Measurements from ENCODE around the gene E2F4. TPM values are rescaled to one million over a fixed set of nuclear protein-coding genes. Genes with fewer than 3 reads are reported as not detected.

Gene E2F4
- total RNA-seq, 3 donors from 2014 or later, result 70.5 to 77.4 (median 72.9) TPM

- Histone ChIP-seq H3K4me3 (no peak overlapping the region), H3K4me1 (ENCODE audit: low read depth) (peaks cover 10% of the 10 kb centered on the region), H3K9me3 (no peaks in the 10 kb centered on the region), H3K36me3 (ENCODE audit: low read depth) (peaks cover 13% of the 10 kb centered on the region)
- TF ChIP-seq CTCF (IDR thresholded peaks at IDR 0.05), result no peak
- intact Hi-C loops (cut with DNase I, micrococcal nuclease), result no loop called here
- ATAC-seq, result no peak
- DNase-seq, result no peak
Measured at GRCh38 chr16:67147437-67148140, 44.4 kb upstream of the E2F4 start.

- Histone ChIP-seq H3K36me3 (ENCODE audit: low read depth) (peaks cover 13% of the 10 kb centered on the region), H3K4me1 (ENCODE audit: low read depth) (peaks cover 10% of the 10 kb centered on the region), H3K9me3 (no peaks in the 10 kb centered on the region), H3K4me3 (no peak overlapping the region)
- no peak for TF ChIP-seq CTCF (IDR thresholded peaks at IDR 0.05)
- intact Hi-C loops (cut with DNase I, micrococcal nuclease), result no loop called here
- ATAC-seq (no peak), DNase-seq (no peak)
Measured at GRCh38 chr16:67148221-67148620, 43.7 kb upstream of the E2F4 start.

- peaks cover 13% of the 10 kb centered on the region for H3K36me3 ChIP-seq (ENCODE audit: low read depth)
- intact Hi-C loops (cut with DNase I, micrococcal nuclease), result no loop called here
Measured at GRCh38 chr16:67148656-67149275, 43.2 kb upstream of the E2F4 start.

GRCh38 chr16:67149276-67150046 lies 42.5 kb upstream of the E2F4 start:
- intact Hi-C loops (cut with DNase I, micrococcal nuclease), result loop anchor here in 1 of 2 donors (10.0 kb wide), 1 partner anchor 195 kb away; no protein-coding TSS in a partner anchor
- Histone ChIP-seq H3K36me3 (ENCODE audit: low read depth) (peaks cover 13% of the 10 kb centered on the region), H3K4me1 (ENCODE audit: low read depth) (peaks cover 12% of the 10 kb centered on the region), H3K9me3 (no peaks in the 10 kb centered on the region), H3K4me3 (no peak overlapping the region)
- ATAC-seq (no peak), DNase-seq (no peak)
- no peak for TF ChIP-seq CTCF (IDR thresholded peaks at IDR 0.05)

More at GRCh38 chr16:67148656-67149275, 43.2 kb upstream of the E2F4 start:
- Histone ChIP-seq H3K4me1 (ENCODE audit: low read depth) (peaks cover 10% of the 10 kb centered on the region), H3K4me3 (no peak overlapping the region), H3K9me3 (no peaks in the 10 kb centered on the region)
- DNase-seq (no peak), ATAC-seq (no peak)
- no peak for TF ChIP-seq CTCF (IDR thresholded peaks at IDR 0.05)

- TF ChIP-seq CTCF (IDR thresholded peaks at IDR 0.05), result no peak
- peak overlapping the region; percentile 24 for H3K4me3 ChIP-seq
- intact Hi-C loops (cut with DNase I, micrococcal nuclease), result loop anchor here in 1 of 2 donors (10.0 kb wide), 1 partner anchor 195 kb away; no protein-coding TSS in a partner anchor
Measured at GRCh38 chr16:67150047-67150832, 41.7 kb upstream of the E2F4 start.

More at GRCh38 chr16:67150047-67150832, 41.7 kb upstream of the E2F4 start:
- Histone ChIP-seq H3K4me1 (ENCODE audit: low read depth) (peaks cover 15% of the 10 kb centered on the region), H3K36me3 (ENCODE audit: low read depth) (peaks cover 13% of the 10 kb centered on the region), H3K9me3 (no peaks in the 10 kb centered on the region)
- ATAC-seq (peak; percentile 67), DNase-seq (peak in 2 of 3 donors; percentile 40 to 69)
